Measurements from ENCODE around the gene TBC1D20.
"Not testable (repeated sequence)": the region's sequence is repeated elsewhere in the genome, so short reads cannot be mapped to it uniquely, and the experiment has no call there.

Gene TBC1D20

GRCh38 chr20:400128-400453, 62.2 kb downstream of the TBC1D20 start:
- no peak for DNase-seq

GRCh38 chr20:399182-399707, 63.1 kb downstream of the TBC1D20 start:
- no peak for DNase-seq

- DNase-seq = no peak
These were observed 64.7 kb downstream of the TBC1D20 start for GRCh38 chr20:397432-398237.

GRCh38 chr20:396619-397431, 65.5 kb downstream of the TBC1D20 start:
- no peak for DNase-seq

- no peak for DNase-seq
These were observed 66.1 kb downstream of the TBC1D20 start for GRCh38 chr20:396252-396618.

- DNase-seq = not testable (repeated sequence)
These were observed 69.0 kb downstream of the TBC1D20 start for GRCh38 chr20:393296-393695.

- no peak for DNase-seq
These were observed 71.2 kb downstream of the TBC1D20 start for GRCh38 chr20:391041-391711.

- no peak for DNase-seq
These were observed 73.1 kb downstream of the TBC1D20 start for GRCh38 chr20:389220-389619.

- no peak for DNase-seq
These were observed 74.0 kb downstream of the TBC1D20 start for GRCh38 chr20:388034-388994.

GRCh38 chr20:387520-387919, 74.8 kb downstream of the TBC1D20 start:
- DNase-seq = no peak

GRCh38 chr20:386634-387033, 75.7 kb downstream of the TBC1D20 start:
- not testable (repeated sequence) for DNase-seq
